A549 (cell line): ENCODE measurements around the gene NTM.

Source experiments
- BHLHE40 ChIP-seq: IDR thresholded peaks from 2 replicates; pipeline ENCODE4 v1.6.1; 2012; ENCODE audit warnings: low read depth, low read length, inconsistent platforms
- CBX2 ChIP-seq: fragments of 200-600 bp; sonication (generic); IDR thresholded peaks from 2 replicates; pipeline ENCODE4 v1.6.1; 2016; ENCODE audit warnings: low read depth, mild to moderate bottlenecking, borderline replicate concordance
- JUNB ChIP-seq: fragments of >200 bp; sonication (Bioruptor Twin); formaldehyde crosslinking; IDR thresholded peaks from 2 replicates; pipeline ENCODE4 v1.6.1; 2016
- KDM1A ChIP-seq: fragments of 200-600 bp; sonication (generic); IDR thresholded peaks from 2 replicates; pipeline ENCODE4 v1.6.1; 2016; ENCODE audit warnings: low read depth, mild to moderate bottlenecking
- POLR2A ChIP-seq: IDR thresholded peaks from 2 replicates; pipeline ENCODE4 v1.6.1; 2012; ENCODE audit warnings: mild to moderate bottlenecking, low read length
- RAD21 ChIP-seq, 2 experiments: fragments of >200 bp in 1 of 2; sonication (Bioruptor Twin) in 1 of 2; formaldehyde crosslinking in 1 of 2; IDR thresholded peaks in 1 of 2; conservative IDR thresholded peaks in 1 of 2; 2 replicates in 1 of 2; 3 replicates in 1 of 2; pipeline ENCODE4 v1.6.1; 2012 to 2018; ENCODE audit warnings: inconsistent platforms in 1 of 2
- RFX5 ChIP-seq: fragments of 450-650 bp; IDR thresholded peaks from 2 replicates; pipeline ENCODE4 v1.7.1; 2014; ENCODE audit warnings: antibody characterized with exemption, mild to moderate bottlenecking, moderate library complexity
- TP53 ChIP-seq: fragments of 250-450 bp; sonication (Bioruptor Pico); IDR thresholded peaks from 2 replicates; pipeline ENCODE4 v1.5.0; 2021; ENCODE audit warnings: mild to moderate bottlenecking, moderate library complexity
- ZFP36 ChIP-seq: fragments of 450-650 bp; IDR thresholded peaks from 2 replicates; pipeline ENCODE4 v1.6.1; 2014; ENCODE audit warnings: borderline replicate concordance; ENCODE audit not compliant: partially characterized antibody
- TF ChIP-seq, protein P1 (sequence below): fragments of 450-650 bp; IDR thresholded peaks from 2 replicates; pipeline ENCODE4 v1.6.1; 2014; ENCODE audit warnings: antibody characterized with exemption
- TF ChIP-seq, protein P2 (sequence below): fragments of 150-350 bp; IDR thresholded peaks from 2 replicates; pipeline ENCODE4 v1.6.1; 2014; ENCODE audit warnings: low read depth, mild to moderate bottlenecking, low read length
- TF ChIP-seq, protein P3 (sequence below): fragments of 200-600 bp; sonication (generic); IDR thresholded peaks from 2 replicates; pipeline ENCODE4 v1.6.1; 2016; ENCODE audit warnings: antibody characterized with exemption, mild to moderate bottlenecking, moderate library complexity
- TF ChIP-seq, protein P4 (sequence below): fragments of >200 bp; sonication (Bioruptor Twin); formaldehyde crosslinking; IDR thresholded peaks from 3 replicates; pipeline ENCODE4 v1.5.1; 2016
- TF ChIP-seq, protein P5 (sequence below): IDR thresholded peaks from 2 replicates; pipeline ENCODE4 v1.6.1; 2012

DNA sequence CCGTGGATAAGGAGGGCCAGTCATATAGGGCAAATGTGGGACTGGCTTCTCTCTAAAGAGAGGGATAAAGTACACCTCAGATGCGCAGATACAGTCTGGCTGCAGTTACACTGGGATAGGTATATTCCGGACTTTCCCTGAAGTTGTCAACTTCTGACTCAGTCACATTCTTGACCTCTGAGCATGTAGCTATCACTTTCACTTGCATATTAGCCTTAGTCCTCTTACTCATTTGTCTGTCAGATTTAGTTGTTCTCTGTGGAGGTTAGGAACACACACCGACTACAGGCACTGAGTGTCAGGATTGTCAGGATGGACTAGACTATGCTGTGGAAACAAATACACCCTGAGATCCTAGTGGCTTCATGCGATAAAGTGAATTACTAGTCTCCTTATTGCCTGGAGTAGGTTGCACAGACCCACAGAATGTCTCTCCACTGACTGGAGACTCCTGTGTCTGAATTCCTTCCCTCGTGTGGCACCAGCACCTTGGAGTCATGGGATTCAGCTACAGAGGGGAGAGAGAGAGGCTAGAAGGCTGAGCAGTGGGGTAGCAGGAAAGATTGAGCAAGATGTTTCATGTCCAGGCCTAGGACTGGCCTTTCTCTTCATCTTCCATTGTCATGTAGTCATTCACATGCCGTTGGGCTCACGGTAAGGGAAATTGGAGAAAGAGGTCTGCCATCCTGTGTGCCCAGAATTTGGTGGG lies 654.3 kb downstream of the NTM start:
- TF ChIP-seq, protein P1, sequence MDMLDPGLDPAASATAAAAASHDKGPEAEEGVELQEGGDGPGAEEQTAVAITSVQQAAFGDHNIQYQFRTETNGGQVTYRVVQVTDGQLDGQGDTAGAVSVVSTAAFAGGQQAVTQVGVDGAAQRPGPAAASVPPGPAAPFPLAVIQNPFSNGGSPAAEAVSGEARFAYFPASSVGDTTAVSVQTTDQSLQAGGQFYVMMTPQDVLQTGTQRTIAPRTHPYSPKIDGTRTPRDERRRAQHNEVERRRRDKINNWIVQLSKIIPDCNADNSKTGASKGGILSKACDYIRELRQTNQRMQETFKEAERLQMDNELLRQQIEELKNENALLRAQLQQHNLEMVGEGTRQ, result no peak
- TF ChIP-seq, protein P2, sequence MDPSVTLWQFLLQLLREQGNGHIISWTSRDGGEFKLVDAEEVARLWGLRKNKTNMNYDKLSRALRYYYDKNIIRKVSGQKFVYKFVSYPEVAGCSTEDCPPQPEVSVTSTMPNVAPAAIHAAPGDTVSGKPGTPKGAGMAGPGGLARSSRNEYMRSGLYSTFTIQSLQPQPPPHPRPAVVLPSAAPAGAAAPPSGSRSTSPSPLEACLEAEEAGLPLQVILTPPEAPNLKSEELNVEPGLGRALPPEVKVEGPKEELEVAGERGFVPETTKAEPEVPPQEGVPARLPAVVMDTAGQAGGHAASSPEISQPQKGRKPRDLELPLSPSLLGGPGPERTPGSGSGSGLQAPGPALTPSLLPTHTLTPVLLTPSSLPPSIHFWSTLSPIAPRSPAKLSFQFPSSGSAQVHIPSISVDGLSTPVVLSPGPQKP, result no peak
- TF ChIP-seq, protein P3, sequence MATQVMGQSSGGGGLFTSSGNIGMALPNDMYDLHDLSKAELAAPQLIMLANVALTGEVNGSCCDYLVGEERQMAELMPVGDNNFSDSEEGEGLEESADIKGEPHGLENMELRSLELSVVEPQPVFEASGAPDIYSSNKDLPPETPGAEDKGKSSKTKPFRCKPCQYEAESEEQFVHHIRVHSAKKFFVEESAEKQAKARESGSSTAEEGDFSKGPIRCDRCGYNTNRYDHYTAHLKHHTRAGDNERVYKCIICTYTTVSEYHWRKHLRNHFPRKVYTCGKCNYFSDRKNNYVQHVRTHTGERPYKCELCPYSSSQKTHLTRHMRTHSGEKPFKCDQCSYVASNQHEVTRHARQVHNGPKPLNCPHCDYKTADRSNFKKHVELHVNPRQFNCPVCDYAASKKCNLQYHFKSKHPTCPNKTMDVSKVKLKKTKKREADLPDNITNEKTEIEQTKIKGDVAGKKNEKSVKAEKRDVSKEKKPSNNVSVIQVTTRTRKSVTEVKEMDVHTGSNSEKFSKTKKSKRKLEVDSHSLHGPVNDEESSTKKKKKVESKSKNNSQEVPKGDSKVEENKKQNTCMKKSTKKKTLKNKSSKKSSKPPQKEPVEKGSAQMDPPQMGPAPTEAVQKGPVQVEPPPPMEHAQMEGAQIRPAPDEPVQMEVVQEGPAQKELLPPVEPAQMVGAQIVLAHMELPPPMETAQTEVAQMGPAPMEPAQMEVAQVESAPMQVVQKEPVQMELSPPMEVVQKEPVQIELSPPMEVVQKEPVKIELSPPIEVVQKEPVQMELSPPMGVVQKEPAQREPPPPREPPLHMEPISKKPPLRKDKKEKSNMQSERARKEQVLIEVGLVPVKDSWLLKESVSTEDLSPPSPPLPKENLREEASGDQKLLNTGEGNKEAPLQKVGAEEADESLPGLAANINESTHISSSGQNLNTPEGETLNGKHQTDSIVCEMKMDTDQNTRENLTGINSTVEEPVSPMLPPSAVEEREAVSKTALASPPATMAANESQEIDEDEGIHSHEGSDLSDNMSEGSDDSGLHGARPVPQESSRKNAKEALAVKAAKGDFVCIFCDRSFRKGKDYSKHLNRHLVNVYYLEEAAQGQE, result no peak
- TF ChIP-seq, protein P4, sequence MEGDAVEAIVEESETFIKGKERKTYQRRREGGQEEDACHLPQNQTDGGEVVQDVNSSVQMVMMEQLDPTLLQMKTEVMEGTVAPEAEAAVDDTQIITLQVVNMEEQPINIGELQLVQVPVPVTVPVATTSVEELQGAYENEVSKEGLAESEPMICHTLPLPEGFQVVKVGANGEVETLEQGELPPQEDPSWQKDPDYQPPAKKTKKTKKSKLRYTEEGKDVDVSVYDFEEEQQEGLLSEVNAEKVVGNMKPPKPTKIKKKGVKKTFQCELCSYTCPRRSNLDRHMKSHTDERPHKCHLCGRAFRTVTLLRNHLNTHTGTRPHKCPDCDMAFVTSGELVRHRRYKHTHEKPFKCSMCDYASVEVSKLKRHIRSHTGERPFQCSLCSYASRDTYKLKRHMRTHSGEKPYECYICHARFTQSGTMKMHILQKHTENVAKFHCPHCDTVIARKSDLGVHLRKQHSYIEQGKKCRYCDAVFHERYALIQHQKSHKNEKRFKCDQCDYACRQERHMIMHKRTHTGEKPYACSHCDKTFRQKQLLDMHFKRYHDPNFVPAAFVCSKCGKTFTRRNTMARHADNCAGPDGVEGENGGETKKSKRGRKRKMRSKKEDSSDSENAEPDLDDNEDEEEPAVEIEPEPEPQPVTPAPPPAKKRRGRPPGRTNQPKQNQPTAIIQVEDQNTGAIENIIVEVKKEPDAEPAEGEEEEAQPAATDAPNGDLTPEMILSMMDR, result no peak
- TF ChIP-seq ZFP36 (no peak), RFX5 (no peak), BHLHE40 (no peak), CBX2 (no peak), KDM1A (no peak), POLR2A (no peak), RAD21 (conservative IDR thresholded peaks at IDR 0.05 in 1 of 2, IDR thresholded peaks at IDR 0.05 in 1 of 2) (no peak), JUNB (no peak), TP53 (CRISPR knock-in tag) (no peak)
- TF ChIP-seq, protein P5, sequence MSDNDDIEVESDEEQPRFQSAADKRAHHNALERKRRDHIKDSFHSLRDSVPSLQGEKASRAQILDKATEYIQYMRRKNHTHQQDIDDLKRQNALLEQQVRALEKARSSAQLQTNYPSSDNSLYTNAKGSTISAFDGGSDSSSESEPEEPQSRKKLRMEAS, result no peak
